HL-60 (cell line): ENCODE data around the gene TTC27.

Source experiments
- CTCF ChIP-seq: IDR thresholded peaks from one replicate; pipeline ENCODE4 v1.5.1; 2011; ENCODE audit warnings: low read length, control low read depth, inconsistent platforms; ENCODE audit not compliant: insufficient read depth
- GABPA ChIP-seq: IDR thresholded peaks from 2 replicates; pipeline ENCODE4 v1.6.1; 2012; ENCODE audit warnings: low read depth
- POLR2AphosphoS5 ChIP-seq: IDR thresholded peaks from 2 replicates; pipeline ENCODE4 v1.6.1; 2012; ENCODE audit warnings: low read depth
- REST ChIP-seq: IDR thresholded peaks from 2 replicates; pipeline ENCODE4 v1.6.1; 2012; ENCODE audit warnings: low read depth; ENCODE audit not compliant: insufficient replicate concordance

- TF ChIP-seq CTCF, result no peak
- no peak for TF ChIP-seq GABPA
- TF ChIP-seq REST, result no peak
- no peak for TF ChIP-seq POLR2AphosphoS5
Measured at GRCh38 chr2:32745191-32745590, 117.3 kb downstream of the TTC27 start.
